ENCODE results near the gene KCNIP1. TPM values are rescaled to one million over a fixed set of nuclear protein-coding genes. Genes with fewer than 3 reads are reported as not detected.
"Not testable (repeated sequence)": the region's sequence is repeated elsewhere in the genome, so short reads cannot be mapped to it uniquely, and the experiment has no call there.

Gene KCNIP1
- polyA plus RNA-seq, 3 donors: 0.09 to 0.79 (median 0.18) TPM

- H3K27ac ChIP-seq (ENCODE audit: low read depth, low read length): no peak overlapping the region
- WGBS, 3 donors: 24 to 41% (median 33%) methylated on average over 12 of the region's 12 CpGs
Observed at GRCh38 chr5:170745481-170746071, 241.8 kb downstream of the KCNIP1 start.

GRCh38 chr5:170746075-170746960 lies 242.5 kb downstream of the KCNIP1 start:
- 54 to 65% (median 62%) methylated on average over 13 to 14 of the region's 14 CpGs for WGBS, 3 donors
- H3K27ac ChIP-seq (ENCODE audit: low read depth, low read length): no peak overlapping the region

- WGBS, 3 donors: 90 to 93% (median 93%) methylated on average over 11 of the region's 11 CpGs
Observed at GRCh38 chr5:170746961-170747340, 243.1 kb downstream of the KCNIP1 start.

GRCh38 chr5:170747357-170747756 lies 243.5 kb downstream of the KCNIP1 start:
- 85 to 89% (median 88%) methylated on average over 1 of the region's 1 CpG for WGBS, 3 donors
- H3K27ac ChIP-seq (ENCODE audit: low read depth, low read length): no peak overlapping the region

More at GRCh38 chr5:170746961-170747340, 243.1 kb downstream of the KCNIP1 start:
- H3K27ac ChIP-seq (ENCODE audit: low read depth, low read length): no peak overlapping the region

- WGBS, 3 donors: 88 to 90% (median 89%) methylated on average over 10 of the region's 10 CpGs
- H3K27ac ChIP-seq (ENCODE audit: low read depth, low read length): no peak overlapping the region
Observed at GRCh38 chr5:170747851-170748250, 244.0 kb downstream of the KCNIP1 start.

- 45 to 78% (median 47%) methylated on average over 13 of the region's 13 CpGs for WGBS, 3 donors
- no peak overlapping the region for H3K27ac ChIP-seq (ENCODE audit: low read depth, low read length)
Observed at GRCh38 chr5:170748951-170749471, 245.2 kb downstream of the KCNIP1 start.

GRCh38 chr5:170749911-170750431 lies 246.2 kb downstream of the KCNIP1 start:
- no peak overlapping the region for H3K27ac ChIP-seq (ENCODE audit: low read depth, low read length)
- WGBS, 3 donors: 36 to 82% (median 74%) methylated on average over 7 of the region's 7 CpGs

- 72 to 86% (median 75%) methylated on average over 6 of the region's 6 CpGs for WGBS, 3 donors
- no peak overlapping the region for H3K27ac ChIP-seq (ENCODE audit: low read depth, low read length)
Observed at GRCh38 chr5:170750791-170751190, 247.0 kb downstream of the KCNIP1 start.

- 67 to 73% (median 68%) methylated on average over 11 of the region's 11 CpGs for WGBS, 3 donors
- no peak overlapping the region for H3K27ac ChIP-seq (ENCODE audit: low read depth, low read length)
Observed at GRCh38 chr5:170751631-170752030, 247.8 kb downstream of the KCNIP1 start.

GRCh38 chr5:170752257-170753215 lies 248.7 kb downstream of the KCNIP1 start:
- WGBS, 3 donors: 41 to 63% (median 41%) methylated on average over 10 of the region's 10 CpGs
- no peak overlapping the region for H3K27ac ChIP-seq (ENCODE audit: low read depth, low read length)

- H3K27ac ChIP-seq (ENCODE audit: low read depth, low read length): no peak overlapping the region
Observed at GRCh38 chr5:170753311-170753710, 249.5 kb downstream of the KCNIP1 start.

GRCh38 chr5:170754508-170754907 lies 250.7 kb downstream of the KCNIP1 start:
- H3K27ac ChIP-seq (ENCODE audit: low read depth, low read length): not testable (repeated sequence)
- WGBS, 3 donors: 80 to 86% (median 84%) methylated on average over 2 of the region's 2 CpGs

GRCh38 chr5:170755679-170756456 lies 252.0 kb downstream of the KCNIP1 start:
- WGBS, 3 donors: 81 to 82% (median 82%) methylated on average over 7 of the region's 7 CpGs

GRCh38 chr5:170756691-170757090 lies 252.9 kb downstream of the KCNIP1 start:
- WGBS, 3 donors: 75 to 93% (median 86%) methylated on average over 8 of the region's 8 CpGs

More at GRCh38 chr5:170755679-170756456, 252.0 kb downstream of the KCNIP1 start:
- H3K27ac ChIP-seq (ENCODE audit: low read depth, low read length): no peak overlapping the region

GRCh38 chr5:170757182-170757601 lies 253.4 kb downstream of the KCNIP1 start:
- WGBS, 3 donors: 11 to 42% (median 37%) methylated on average over 4 of the region's 4 CpGs
- H3K27ac ChIP-seq (ENCODE audit: low read depth, low read length): no peak overlapping the region

More at GRCh38 chr5:170756691-170757090, 252.9 kb downstream of the KCNIP1 start:
- H3K27ac ChIP-seq (ENCODE audit: low read depth, low read length): no peak overlapping the region

GRCh38 chr5:170757669-170758068 lies 253.8 kb downstream of the KCNIP1 start:
- H3K27ac ChIP-seq (ENCODE audit: low read depth, low read length): no peak overlapping the region

GRCh38 chr5:170758481-170758880 lies 254.7 kb downstream of the KCNIP1 start:
- H3K27ac ChIP-seq (ENCODE audit: low read depth, low read length): no peak overlapping the region
- WGBS, 3 donors: 59 to 90% (median 85%) methylated on average over 3 of the region's 3 CpGs

More at GRCh38 chr5:170757669-170758068, 253.8 kb downstream of the KCNIP1 start:
- 55 to 91% (median 77%) methylated on average over 2 of the region's 2 CpGs for WGBS, 3 donors

All from adipose tissue (tissue), 3 donors.